ENCODE results near the gene RPS6KB2.

Gene RPS6KB2

GRCh38 chr11:67432655-67433349 lies 4.5 kb downstream of the RPS6KB2 start:
- DNase-seq (ENCODE audit: low read depth): no peak

DNA sequence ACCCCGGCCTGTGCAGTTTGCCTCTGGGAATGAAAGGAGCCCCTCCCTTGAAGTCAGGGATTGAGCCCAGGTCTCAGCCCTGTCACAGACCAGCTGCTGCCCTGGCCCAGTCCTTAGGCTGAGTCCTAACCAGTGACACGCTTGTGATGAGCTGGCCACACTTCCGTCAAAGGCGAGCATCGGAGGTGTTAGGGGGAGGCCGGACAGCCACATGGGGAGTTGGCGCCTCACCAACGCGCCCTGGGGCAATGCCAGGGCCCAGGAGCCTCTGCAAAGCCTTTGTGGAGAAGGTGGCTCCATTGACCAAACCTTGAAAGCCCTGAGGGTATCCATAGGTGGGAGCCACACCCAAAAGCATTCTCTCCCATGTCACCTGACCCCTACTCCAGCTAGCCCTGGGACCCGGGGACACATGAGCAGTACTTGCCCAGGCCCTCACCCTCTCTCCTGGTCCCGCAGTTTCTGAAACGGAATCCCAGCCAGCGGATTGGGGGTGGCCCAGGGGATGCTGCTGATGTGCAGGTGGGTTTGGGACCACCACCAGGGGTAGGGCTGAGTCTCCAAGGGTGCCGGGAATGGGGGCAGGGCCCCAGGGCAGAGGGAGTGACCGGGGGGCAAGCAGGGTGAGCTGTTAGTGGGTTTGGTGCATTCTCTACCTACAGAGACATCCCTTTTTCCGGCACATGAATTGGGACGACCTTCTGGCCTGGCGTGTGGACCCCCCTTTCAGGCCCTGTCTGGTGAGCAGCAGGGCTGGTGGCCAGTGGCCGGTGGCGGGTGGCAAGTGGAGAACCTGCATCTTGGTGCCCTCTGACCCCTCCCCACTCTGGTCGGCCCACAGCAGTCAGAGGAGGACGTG lies 5.5 kb downstream of the RPS6KB2 start:
- no peak for DNase-seq (ENCODE audit: low read depth)
- H3K4me3 ChIP-seq (replicated peaks; ENCODE audit: low read depth, low read length): no peak overlapping the region
- TF ChIP-seq CTCF (IDR thresholded peaks at IDR 0.05; ENCODE audit: low read length, missing control alignments): no peak

More at GRCh38 chr11:67432655-67433349, 4.5 kb downstream of the RPS6KB2 start:
- no peak overlapping the region for H3K4me3 ChIP-seq (replicated peaks; ENCODE audit: low read depth, low read length)
- TF ChIP-seq CTCF (IDR thresholded peaks at IDR 0.05; ENCODE audit: low read length, missing control alignments): no peak

- H3K4me3 ChIP-seq (replicated peaks; ENCODE audit: low read depth, low read length): no peak overlapping the region
- no peak for TF ChIP-seq CTCF (IDR thresholded peaks at IDR 0.05; ENCODE audit: low read length, missing control alignments)
- no peak for DNase-seq (ENCODE audit: low read depth)
Measured at GRCh38 chr11:67434395-67434881, 6.1 kb downstream of the RPS6KB2 start.

- no peak for DNase-seq (ENCODE audit: low read depth)
- no peak for TF ChIP-seq CTCF (IDR thresholded peaks at IDR 0.05; ENCODE audit: low read length, missing control alignments)
- H3K4me3 ChIP-seq (replicated peaks; ENCODE audit: low read depth, low read length): no peak overlapping the region
Measured at GRCh38 chr11:67435031-67435726, 6.9 kb downstream of the RPS6KB2 start.

GRCh38 chr11:67435727-67436458 lies 7.6 kb downstream of the RPS6KB2 start:
- no peak for DNase-seq (ENCODE audit: low read depth)
- TF ChIP-seq CTCF (IDR thresholded peaks at IDR 0.05; ENCODE audit: low read length, missing control alignments): no peak
- no peak overlapping the region for H3K4me3 ChIP-seq (replicated peaks; ENCODE audit: low read depth, low read length)

DNA sequence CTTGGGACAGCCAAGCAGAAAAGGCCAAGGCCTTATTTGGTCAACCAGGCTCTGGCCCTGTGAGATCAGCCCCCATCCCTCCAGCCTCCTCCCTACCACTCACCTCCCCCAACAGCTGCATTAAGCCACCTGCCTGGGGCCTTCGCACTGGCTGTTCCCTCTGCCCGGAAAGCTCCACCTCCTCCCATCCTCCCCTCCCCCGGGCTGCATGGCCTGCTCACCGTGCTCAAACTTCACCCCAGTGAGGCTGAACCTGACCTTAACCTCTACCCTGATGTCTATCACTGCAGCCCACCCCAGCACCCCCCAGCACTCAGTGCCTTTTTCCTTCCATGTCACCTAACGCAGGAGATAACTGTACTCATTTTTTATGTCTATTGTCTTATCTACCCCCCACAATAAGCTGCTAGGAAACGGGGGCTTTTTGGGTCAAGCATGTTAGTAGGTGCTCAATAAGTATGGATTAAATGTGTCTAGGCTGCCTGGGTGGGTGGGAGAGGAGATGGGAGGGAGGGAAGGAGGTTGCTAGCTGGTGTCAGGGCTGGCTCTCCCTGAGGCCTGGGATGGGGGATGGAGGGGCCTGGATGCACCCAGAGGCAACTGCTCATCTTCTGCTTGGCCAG lies 8.3 kb downstream of the RPS6KB2 start:
- H3K4me3 ChIP-seq (replicated peaks; ENCODE audit: low read depth, low read length): no peak overlapping the region
- DNase-seq (ENCODE audit: low read depth): no peak
- no peak for TF ChIP-seq CTCF (IDR thresholded peaks at IDR 0.05; ENCODE audit: low read length, missing control alignments)

All from fibroblast of pulmonary artery (primary cell).